Astrocyte of the spinal cord (primary cell): ENCODE data around the gene MVK.

Experiments
- DNase-seq: peaks from one replicate; pipeline ENCODE4 v3.0.0; 2011; ENCODE audit warnings: low read depth, low spot score
- H3K4me3 ChIP-seq: 2 replicates; pipeline ENCODE4 v1.5.1; 2011; ENCODE audit warnings: low read depth, mild to moderate bottlenecking, low read length, moderate library complexity
- CTCF ChIP-seq: IDR thresholded peaks from 2 replicates; pipeline ENCODE4 v1.5.1; 2012; ENCODE audit warnings: low read depth, mild to moderate bottlenecking, low read length, inconsistent platforms
- in situ Hi-C: cut with HindIII; loops from 2 replicates; pipeline ENCODE4 v1.10.0; 2017; ENCODE audit warnings: low sequenced_read_pairs

MVK gene

GRCh38 chr12:109567967-109568366 is 5.6 kb upstream of the MVK start:
- no peak for DNase-seq
- in situ Hi-C loops = no loop called here
- no peak overlapping the region for H3K4me3 ChIP-seq
- TF ChIP-seq CTCF = no peak

DNA sequence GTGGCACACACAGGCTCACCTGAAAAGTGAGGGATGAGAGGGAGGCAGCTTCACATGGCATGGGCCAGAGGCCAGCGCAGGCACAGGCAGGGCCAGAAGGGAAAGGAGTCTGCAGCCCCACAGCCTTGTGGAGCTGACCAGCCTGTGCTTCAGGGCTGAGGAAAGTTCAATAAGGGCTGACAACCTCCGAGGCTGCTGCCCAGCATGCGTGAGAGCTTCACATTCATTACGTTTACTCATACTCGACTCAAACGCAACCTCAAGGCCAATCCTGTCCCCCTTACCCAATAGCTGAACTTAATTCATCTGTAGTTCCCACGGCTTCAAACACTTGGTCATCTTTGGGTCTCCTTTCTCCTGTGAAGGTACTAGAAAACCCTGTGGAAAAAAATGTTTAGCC is 5.1 kb upstream of the MVK start:
- in situ Hi-C loops = no loop called here
- TF ChIP-seq CTCF = no peak
- no peak for DNase-seq

DNA sequence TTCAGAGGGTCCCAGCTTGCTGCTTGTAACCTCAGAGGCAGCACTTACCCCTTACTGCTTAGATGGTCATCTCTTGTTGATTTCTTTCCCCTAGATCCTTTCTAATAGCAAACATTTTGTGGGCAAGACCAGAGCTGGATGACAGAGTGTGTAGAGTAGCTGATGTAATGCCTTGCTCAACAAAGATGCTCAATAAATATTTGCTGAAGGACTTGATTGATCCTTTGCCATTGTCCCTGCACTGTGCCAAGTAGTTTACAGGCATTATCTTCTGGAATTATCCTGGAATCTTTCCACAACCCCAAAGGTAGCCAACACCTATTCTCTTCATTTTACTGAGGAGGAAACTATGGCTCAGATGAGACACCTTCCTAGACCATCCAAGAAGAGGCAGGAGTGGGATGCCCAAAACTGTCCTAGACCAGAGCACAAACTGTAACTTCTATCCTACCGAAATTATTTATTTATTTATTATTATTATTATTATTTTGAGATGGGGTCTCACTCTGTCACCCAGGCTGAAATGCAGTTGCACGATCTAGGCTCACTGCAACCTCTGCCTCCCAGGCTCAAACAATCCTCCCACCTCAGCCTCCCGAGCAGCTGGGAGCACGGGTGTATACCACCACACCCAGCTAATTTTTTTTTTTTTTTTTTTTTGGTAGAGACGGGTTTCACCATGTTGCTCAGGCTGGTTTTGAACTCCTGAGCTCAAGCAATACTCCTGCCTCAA is 1.7 kb upstream of the MVK start:
- no peak overlapping the region for H3K4me3 ChIP-seq
- in situ Hi-C loops = no loop called here
- no peak for TF ChIP-seq CTCF
- DNase-seq = no peak

More for the DNA sequence above, 5.1 kb upstream of the MVK start:
- no peak overlapping the region for H3K4me3 ChIP-seq

DNA sequence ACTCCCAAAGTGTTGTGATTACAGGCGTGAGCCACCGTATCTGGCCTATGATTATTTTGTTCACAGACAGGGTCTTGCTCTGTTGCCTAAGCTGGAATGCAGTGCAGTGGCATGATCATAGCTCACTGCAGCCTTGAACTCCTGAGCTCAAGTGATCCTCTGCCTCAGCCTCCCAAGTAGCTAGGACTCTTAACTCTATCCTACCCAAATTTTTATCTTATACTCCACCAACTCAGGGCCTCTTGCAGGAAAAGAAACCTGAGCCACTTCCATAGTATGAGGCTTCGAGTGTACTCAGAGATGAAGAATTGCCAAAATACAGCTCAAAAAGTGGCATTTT is 1.1 kb upstream of the MVK start:
- peak overlapping the region; percentile 89 for H3K4me3 ChIP-seq
- in situ Hi-C loops = no loop called here
- DNase-seq = peak; percentile 6
- TF ChIP-seq CTCF = no peak

GRCh38 chr12:109573914-109574244 is 285 bp downstream of the MVK start:
- peak overlapping the region; percentile 89 for H3K4me3 ChIP-seq
- in situ Hi-C loops = no loop called here
- TF ChIP-seq CTCF = no peak
- no peak for DNase-seq

DNA sequence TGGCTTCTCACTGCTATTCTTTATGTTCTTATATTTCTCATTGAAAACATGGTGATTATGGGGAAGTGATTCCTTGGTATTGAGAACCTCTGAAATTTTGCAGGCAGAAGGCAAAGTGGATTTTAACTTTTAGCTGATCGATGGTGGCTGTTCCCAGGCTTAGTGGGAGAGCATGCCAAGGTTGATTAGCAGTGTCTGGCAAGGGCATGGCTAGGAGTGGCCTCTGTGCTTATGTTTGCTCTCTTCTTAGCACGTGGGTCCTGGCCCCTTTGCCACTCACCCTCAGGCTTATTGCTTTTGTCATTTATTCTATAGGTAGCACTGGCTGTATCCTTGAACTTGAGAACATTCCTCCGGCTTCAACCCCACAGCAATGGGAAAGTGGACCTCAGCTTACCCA is 2.1 kb downstream of the MVK start:
- DNase-seq = no peak
- in situ Hi-C loops = no loop called here
- TF ChIP-seq CTCF = no peak
- H3K4me3 ChIP-seq = no peak overlapping the region

DNA sequence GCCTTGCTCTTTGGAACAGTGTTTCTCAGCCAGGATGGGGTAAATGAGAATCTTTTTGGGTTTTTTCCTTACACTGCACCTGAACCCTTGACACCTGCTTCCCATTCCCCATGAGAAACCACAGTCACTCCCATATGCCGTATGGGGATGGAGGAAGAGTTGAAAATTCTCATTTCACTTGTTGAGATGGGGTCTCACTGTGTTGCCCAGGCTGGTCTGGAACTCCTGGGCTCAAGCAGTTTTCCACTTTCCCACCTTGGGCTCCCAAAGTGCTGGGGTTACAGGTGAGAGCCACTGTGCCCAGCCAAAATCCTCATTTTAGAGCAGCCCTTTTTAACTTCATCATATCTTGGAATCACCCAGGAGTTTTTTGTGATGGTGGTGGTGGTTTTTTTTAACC is 3.7 kb downstream of the MVK start:
- no peak for DNase-seq
- no peak overlapping the region for H3K4me3 ChIP-seq
- no peak for TF ChIP-seq CTCF
- in situ Hi-C loops = no loop called here
